HepG2 (cell line): ENCODE results near the gene TAS2R40. TPM values are rescaled to one million over a fixed set of nuclear protein-coding genes. Genes with fewer than 3 reads are reported as not detected.

Source experiments
- ATAC-seq: fragments of 200-7000 bp; cut with Tn5 transposase; 3 replicates; pipeline ENCODE4 v1.9.1; 2020; ENCODE audit warnings: mild to moderate bottlenecking, moderate library complexity
- BruUV-seq: library from RNA; stranded (reverse); fragments of 400-500 nt; replicated peaks from 2 replicates; lab custom pipeline; 2021; lab: Mats Ljungman, UMichigan
- CTCF ChIA-PET: fragments of 300-600 bp; formaldehyde crosslinking; extraction: SDS; loops from one replicate; lab custom pipeline; 2021; ENCODE audit warnings: low total read pairs, inconsistent platforms, low intra/inter-chr PET ratio; lab: Yijun Ruan, JAX
- POLR2A ChIA-PET: fragments of 350-600 bp; sonication (Branson Sonifier 250); formaldehyde crosslinking; loops from one replicate; lab custom pipeline; 2020; ENCODE audit warnings: antibody characterized with exemption, inconsistent platforms; lab: Yijun Ruan, JAX
- DNase-seq: peaks from one replicate; pipeline ENCODE4 v3.0.0-alpha.2; 2015; ENCODE audit warnings: low spot score
- FAIRE-seq: peaks from 3 replicates; lab custom pipeline; 2011; peaks lifted over from hg19 to GRCh38; lab: Jason Lieb, UNC
- H2AFZ ChIP-seq: one replicate; pipeline ENCODE4 v1.6.1; 2011; ENCODE audit warnings: low read length, inconsistent platforms
- H3K27ac ChIP-seq: fragments of 300-600 bp; 3 replicates; pipeline ENCODE4 v1.8.0; 2011; ENCODE audit warnings: mixed run types, mild to moderate bottlenecking, mixed read lengths, low read length, inconsistent platforms; ENCODE audit not compliant: insufficient read depth; ENCODE audit errors: extremely low read length
- H3K27me3 ChIP-seq, 2 experiments: fragments of 200-600 bp in 1 of 2; 2 replicates in 1 of 2; 3 replicates in 1 of 2; pipeline versions ENCODE4 v1.6.0 to v1.8.0; 2011; ENCODE audit warnings: low read length in 2 of 2, mild to moderate bottlenecking in 2 of 2, moderate library complexity in 2 of 2, inconsistent platforms in 1 of 2; ENCODE audit not compliant: insufficient read depth in 2 of 2, control insufficient read depth in 1 of 2
- H3K36me3 ChIP-seq, 2 experiments: fragments of 200-600 bp in 1 of 2; replicated peaks in 1 of 2; 2 replicates in 1 of 2; 3 replicates in 1 of 2; pipeline versions ENCODE4 v1.5.1 to v1.8.0; 2011; ENCODE audit warnings: low read length in 2 of 2, inconsistent platforms in 1 of 2; ENCODE audit not compliant: insufficient read depth in 2 of 2, control insufficient read depth in 1 of 2
- H3K4me1 ChIP-seq: 2 replicates; pipeline ENCODE4 v1.5.1; 2012; ENCODE audit warnings: low read length, inconsistent platforms; ENCODE audit not compliant: insufficient read depth
- H3K4me2 ChIP-seq: 2 replicates; pipeline ENCODE4 v1.6.0; 2011; ENCODE audit warnings: low read depth, low read length, inconsistent platforms
- H3K4me3 ChIP-seq, 3 experiments: fragments of 200-600 bp in 1 of 3; sonication (generic), shearing (Covaris generic) in 1 of 3; replicated peaks in 1 of 3; 2 replicates each; pipeline ENCODE4 v1.5.1; 2011 to 2016; ENCODE audit warnings: low read length in 3 of 3, inconsistent platforms in 2 of 3, low read depth in 2 of 3, mild to moderate bottlenecking in 2 of 3, control low read depth in 1 of 3, mixed read lengths in 1 of 3; ENCODE audit not compliant: insufficient read depth in 1 of 3
- H3K79me2 ChIP-seq: one replicate; pipeline ENCODE4 v1.6.1; 2011; ENCODE audit warnings: low read length, inconsistent platforms; ENCODE audit not compliant: insufficient read depth
- H3K9ac ChIP-seq: 2 replicates; pipeline ENCODE4 v1.6.0; 2011; ENCODE audit warnings: mild to moderate bottlenecking, low read depth, low read length, inconsistent platforms; ENCODE audit not compliant: insufficient read depth
- H3K9me3 ChIP-seq: 2 replicates; pipeline ENCODE4 v1.5.1; 2012; ENCODE audit warnings: mild to moderate bottlenecking, low read length
- H4K20me1 ChIP-seq: 2 replicates; pipeline ENCODE4 v1.6.0; 2011; ENCODE audit warnings: inconsistent platforms, mild to moderate bottlenecking, low read length, moderate library complexity; ENCODE audit not compliant: insufficient read depth
- AGO2 ChIP-seq: fragments of 200-400 bp; formaldehyde crosslinking; optimal IDR thresholded peaks from 2 replicates; pipeline ENCODE3; 2017; ENCODE audit warnings: mild to moderate bottlenecking, low read depth, low read length, moderate library complexity
- FIP1L1 ChIP-seq: fragments of 200-400 bp; formaldehyde crosslinking; IDR thresholded peaks from 2 replicates; pipeline ENCODE4 v1.6.1; 2018; ENCODE audit warnings: low read depth, mild to moderate bottlenecking, low read length, moderate library complexity, borderline replicate concordance; ENCODE audit not compliant: insufficient read depth
- HMG20B ChIP-seq: conservative IDR thresholded peaks from 2 replicates; pipeline ENCODE4 v1.6.1; 2016; ENCODE audit warnings: missing genetic modification reagents, missing compliant biosample characterization
- MAFG ChIP-seq: sonication (generic); formaldehyde crosslinking; IDR thresholded peaks from 2 replicates; pipeline ENCODE4 v1.5.1; 2020; ENCODE audit warnings: mild to moderate bottlenecking, missing genetic modification reagents
- NFE2L2 ChIP-seq: fragments of 150-350 bp; IDR thresholded peaks from 2 replicates; pipeline ENCODE4 v1.6.1; 2014; ENCODE audit warnings: low read length
- NFKBIZ ChIP-seq: IDR thresholded peaks from 2 replicates; pipeline ENCODE4 v1.6.1; 2018; ENCODE audit warnings: missing genetic modification reagents, missing compliant biosample characterization
- NR2F1 ChIP-seq, 2 experiments: fragments of 450-650 bp in 1 of 2; formaldehyde crosslinking in 1 of 2; IDR thresholded peaks; 2 replicates each; pipeline versions ENCODE4 v1.5.0 to v1.6.1; 2016 to 2020; ENCODE audit warnings: mild to moderate bottlenecking in 1 of 2, missing compliant biosample characterization in 1 of 2, missing genetic modification reagents in 1 of 2, moderate library complexity in 1 of 2
- YEATS4 ChIP-seq: sonication (generic); formaldehyde crosslinking; IDR thresholded peaks from 2 replicates; pipeline ENCODE4 v1.4.0; 2020; ENCODE audit warnings: missing genetic modification reagents, borderline replicate concordance
- ZFP36 ChIP-seq: fragments of 150-350 bp; IDR thresholded peaks from 2 replicates; pipeline ENCODE4 v1.6.1; 2018; ENCODE audit warnings: borderline replicate concordance, low read length, low read depth; ENCODE audit not compliant: partially characterized antibody
- ZNF225 ChIP-seq: sonication (generic); formaldehyde crosslinking; IDR thresholded peaks from 2 replicates; pipeline ENCODE4 v1.4.0; 2020; ENCODE audit warnings: mild to moderate bottlenecking, missing genetic modification reagents
- ZNF451 ChIP-seq: sonication (generic); formaldehyde crosslinking; IDR thresholded peaks from 2 replicates; pipeline ENCODE4 v1.5.0; 2020; ENCODE audit warnings: mild to moderate bottlenecking, missing genetic modification reagents
- ZSCAN30 ChIP-seq: sonication (generic); formaldehyde crosslinking; IDR thresholded peaks from 2 replicates; pipeline ENCODE4 v1.5.0; 2020; ENCODE audit warnings: mild to moderate bottlenecking, missing genetic modification reagents
- WGBS: methylation state at CpG from one replicate; pipeline ENCODE4 v1.1.6; 2017; ENCODE audit warnings: low lambda C conversion rate; 5-methylcytosine and 5-hydroxymethylcytosine counted together
- in situ Hi-C: cut with HindIII; loops from 2 replicates; pipeline ENCODE4 v1.10.0; 2017; ENCODE audit warnings: low pct_unique_long_range_greater_than_20kb; ENCODE audit not compliant: extremely low pct_ligation_motif_present
- intact Hi-C: fragments of 100-400 bp; cut with micrococcal nuclease; formaldehyde crosslinking; loops from one replicate; pipeline ENCODE4 v1.10.0; 2022; ENCODE audit not compliant: unreplicated experiment
- polyA plus RNA-seq, 8 experiments: library from polyadenylated mRNA; depleted of rRNA in 3 of 8; stranded (reverse) in 7 of 8; unstranded in 1 of 8; fragments of >200 nt; fragmentation: Illumina TruSeq in 4 of 8; extraction: Trizol in 4 of 8; gene quantifications; 2 replicates each; pipeline versions ENCODE4 v1.2.1 to v1.2.3, GENCODE V29; 2011 to 2016; ENCODE audit warnings: low read depth in 4 of 8, missing spikeins in 1 of 8, mixed read lengths in 1 of 8; ENCODE audit not compliant: insufficient read depth in 1 of 8
- total RNA-seq, 5 experiments: library from RNA; depleted of rRNA; stranded (reverse); fragments of >200 nt; fragmentation: Illumina TruSeq; extraction: Trizol; gene quantifications; 2 replicates each; pipeline ENCODE4 v1.2.3, GENCODE V29; 2016; ENCODE audit warnings: low read depth in 1 of 5
- TF ChIP-seq, protein P1 (sequence below): sonication (generic); formaldehyde crosslinking; IDR thresholded peaks from 2 replicates; pipeline ENCODE4 v1.4.0; 2020; ENCODE audit warnings: missing genetic modification reagents, borderline replicate concordance
- TF ChIP-seq, protein P2 (sequence below): sonication (generic); formaldehyde crosslinking; IDR thresholded peaks from 2 replicates; pipeline ENCODE4 v1.4.0; 2020; ENCODE audit warnings: missing genetic modification reagents

TAS2R40 gene
- total and polyA plus RNA-seq, 2 of the 13 experiments (the other 11 are each of a cell fraction or from before 2014, with no cell fraction given), result not detected

DNA sequence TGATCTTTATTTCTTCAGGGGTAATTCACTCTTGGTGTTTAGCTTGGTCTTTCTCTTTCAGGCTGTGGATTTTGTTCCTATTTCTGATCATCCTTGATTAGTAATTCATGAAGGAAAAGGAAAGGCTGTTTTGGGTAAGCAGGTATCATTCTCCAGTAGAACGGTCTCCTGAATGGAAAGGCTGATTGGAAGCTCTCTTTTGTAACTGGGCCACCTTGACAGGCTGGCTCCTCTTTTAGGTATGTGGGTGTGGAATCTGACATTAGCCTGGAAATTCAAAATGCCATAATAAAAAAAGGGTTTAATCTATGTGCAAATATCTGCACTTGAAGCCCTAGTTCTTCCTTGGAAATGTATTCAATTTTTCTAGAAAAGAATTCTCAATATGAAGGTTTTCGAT lies 19.7 kb upstream of the TAS2R40 start (continued):
- TF ChIP-seq, protein P1, sequence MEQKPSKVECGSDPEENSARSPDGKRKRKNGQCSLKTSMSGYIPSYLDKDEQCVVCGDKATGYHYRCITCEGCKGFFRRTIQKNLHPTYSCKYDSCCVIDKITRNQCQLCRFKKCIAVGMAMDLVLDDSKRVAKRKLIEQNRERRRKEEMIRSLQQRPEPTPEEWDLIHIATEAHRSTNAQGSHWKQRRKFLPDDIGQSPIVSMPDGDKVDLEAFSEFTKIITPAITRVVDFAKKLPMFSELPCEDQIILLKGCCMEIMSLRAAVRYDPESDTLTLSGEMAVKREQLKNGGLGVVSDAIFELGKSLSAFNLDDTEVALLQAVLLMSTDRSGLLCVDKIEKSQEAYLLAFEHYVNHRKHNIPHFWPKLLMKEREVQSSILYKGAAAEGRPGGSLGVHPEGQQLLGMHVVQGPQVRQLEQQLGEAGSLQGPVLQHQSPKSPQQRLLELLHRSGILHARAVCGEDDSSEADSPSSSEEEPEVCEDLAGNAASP (CRISPR knock-in tag), result no peak
- TF ChIP-seq HMG20B (CRISPR knock-in tag) (no peak), NFKBIZ (CRISPR knock-in tag) (no peak)

DNA sequence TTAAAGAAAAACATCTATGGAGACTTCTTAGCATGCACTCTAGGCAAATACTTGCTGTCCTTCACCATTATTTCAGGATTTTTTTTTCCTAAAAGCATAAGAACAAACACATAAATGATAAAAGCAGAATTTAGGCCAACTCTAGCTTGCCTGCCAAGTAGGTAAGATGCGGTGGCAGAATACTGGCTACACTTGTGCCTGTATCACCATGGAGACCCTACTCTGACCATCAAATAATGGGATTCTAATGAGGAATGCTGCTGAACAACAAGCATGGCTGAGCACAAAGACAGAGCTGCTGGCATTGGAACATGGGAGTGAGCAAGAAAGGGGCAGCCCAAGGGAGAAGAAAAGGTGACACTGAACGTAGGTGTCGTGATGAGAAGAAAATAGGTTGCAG lies 18.5 kb upstream of the TAS2R40 start:
- intact Hi-C loops, result no loop called here
- no TSS peak for BruUV-seq
- H3K4me2 ChIP-seq, result no peak overlapping the region
- FAIRE-seq (no peak), ATAC-seq (no peak), DNase-seq (no peak)
- H3K36me3 ChIP-seq, result no peaks in the 10 kb centered on the region
- H2AFZ ChIP-seq, result no peak overlapping the region
- H3K4me3 ChIP-seq, result no peak overlapping the region
- WGBS, result 7% methylated on average over 3 of the region's 3 CpGs
- POLR2A ChIA-PET, result no interaction called here
- H4K20me1 ChIP-seq, result no peaks in the 10 kb centered on the region
- H3K27me3 ChIP-seq, result no peaks in the 10 kb centered on the region
- H3K9ac ChIP-seq, result no peak overlapping the region
- no peak overlapping the region for H3K27ac ChIP-seq
- H3K9me3 ChIP-seq, result no peaks in the 10 kb centered on the region
- H3K4me1 ChIP-seq, result no peaks in the 10 kb centered on the region
- CTCF ChIA-PET, result no interaction called here
- H3K79me2 ChIP-seq, result no peaks in the 10 kb centered on the region
- in situ Hi-C loops, result no loop called here
- TF ChIP-seq, protein P2, sequence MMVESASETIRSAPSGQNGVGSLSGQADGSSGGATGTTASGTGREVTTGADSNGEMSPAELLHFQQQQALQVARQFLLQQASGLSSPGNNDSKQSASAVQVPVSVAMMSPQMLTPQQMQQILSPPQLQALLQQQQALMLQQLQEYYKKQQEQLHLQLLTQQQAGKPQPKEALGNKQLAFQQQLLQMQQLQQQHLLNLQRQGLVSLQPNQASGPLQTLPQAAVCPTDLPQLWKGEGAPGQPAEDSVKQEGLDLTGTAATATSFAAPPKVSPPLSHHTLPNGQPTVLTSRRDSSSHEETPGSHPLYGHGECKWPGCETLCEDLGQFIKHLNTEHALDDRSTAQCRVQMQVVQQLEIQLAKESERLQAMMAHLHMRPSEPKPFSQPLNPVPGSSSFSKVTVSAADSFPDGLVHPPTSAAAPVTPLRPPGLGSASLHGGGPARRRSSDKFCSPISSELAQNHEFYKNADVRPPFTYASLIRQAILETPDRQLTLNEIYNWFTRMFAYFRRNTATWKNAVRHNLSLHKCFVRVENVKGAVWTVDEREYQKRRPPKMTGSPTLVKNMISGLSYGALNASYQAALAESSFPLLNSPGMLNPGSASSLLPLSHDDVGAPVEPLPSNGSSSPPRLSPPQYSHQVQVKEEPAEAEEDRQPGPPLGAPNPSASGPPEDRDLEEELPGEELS (CRISPR knock-in tag), result no peak
- TF ChIP-seq ZNF451 (CRISPR knock-in tag) (no peak), YEATS4 (CRISPR knock-in tag) (no peak), AGO2 (no peak), NFE2L2 (no peak), MAFG (CRISPR knock-in tag) (no peak), ZNF225 (CRISPR knock-in tag) (no peak), FIP1L1 (no peak), ZFP36 (no peak), NR2F1 (CRISPR knock-in tag; IDR thresholded peaks at IDR 0.05) (no peak), ZSCAN30 (no peak)
